Spleen (tissue), 11 donors: Measurements from ENCODE around the gene SOST. TPM values are rescaled to one million over a fixed set of nuclear protein-coding genes. Genes with fewer than 3 reads are reported as not detected.
A peak's percentile ranks its signal among the peaks of the same experiment; 100 is the strongest.

ENCODE experiments used
- DNase-seq: peaks from one replicate; pipeline ENCODE4 v3.0.0-alpha.2; 2020
- H3K27ac ChIP-seq, 8 donors: fragments of 200-600 bp; sonication (generic) in 7 of 8; 1 replicate in 4 of 8; 2 replicates in 4 of 8; pipeline versions ENCODE4 v1.5.0 to v1.8.0; 2016 to 2021; ENCODE audit warnings: inconsistent platforms in 4 of 8, mild to moderate bottlenecking in 4 of 8, moderate library complexity in 1 of 8
- H3K27me3 ChIP-seq, 7 donors: fragments of 200-600 bp; sonication (generic) in 6 of 7; replicated peaks in 1 of 7; 1 replicate in 4 of 7; 2 replicates in 3 of 7; pipeline versions ENCODE4 v1.5.0 to v1.8.0; 2016 to 2021; ENCODE audit warnings: inconsistent platforms in 3 of 7, mild to moderate bottlenecking in 1 of 7
- H3K36me3 ChIP-seq, 6 donors: fragments of 200-600 bp; sonication (generic) in 5 of 6; 1 replicate in 4 of 6; 2 replicates in 2 of 6; pipeline versions ENCODE4 v1.5.0 to v1.8.0; 2016 to 2021; ENCODE audit warnings: inconsistent platforms in 2 of 6
- H3K4me1 ChIP-seq, 6 donors: fragments of 200-600 bp; sonication (generic) in 5 of 6; 1 replicate in 3 of 6; 2 replicates in 3 of 6; pipeline versions ENCODE4 v1.5.0 to v1.8.0; 2016 to 2021; ENCODE audit warnings: inconsistent platforms in 3 of 6
- H3K4me3 ChIP-seq, 8 donors: fragments of 200-600 bp; sonication (generic) in 7 of 8; 1 replicate in 4 of 8; 2 replicates in 4 of 8; pipeline versions ENCODE4 v1.5.0 to v1.8.0; 2016 to 2021; ENCODE audit warnings: inconsistent platforms in 4 of 8, mild to moderate bottlenecking in 4 of 8, moderate library complexity in 2 of 8
- H3K9me3 ChIP-seq, 8 donors: fragments of 200-600 bp; sonication (generic) in 7 of 8; 1 replicate in 4 of 8; 2 replicates in 4 of 8; pipeline versions ENCODE4 v1.5.0 to v1.8.0; 2016 to 2021; ENCODE audit warnings: inconsistent platforms in 4 of 8
- CTCF ChIP-seq, 11 experiments: fragments of 200-600 bp in 7 of 11; fragments of 450-650 bp in 4 of 11; sonication (generic) in 4 of 11; IDR thresholded peaks in 8 of 11; conservative IDR thresholded peaks in 3 of 11; 1 replicate in 7 of 11; 2 replicates in 4 of 11; pipeline versions ENCODE4 v1.4.0 to v1.8.0; 2016 to 2021; ENCODE audit warnings: antibody characterized with exemption in 11 of 11, inconsistent platforms in 4 of 11, mild to moderate bottlenecking in 1 of 11
- POLR2A ChIP-seq, 3 donors: fragments of 450-650 bp; IDR thresholded peaks; one replicate each; pipeline ENCODE4 v1.5.1; 2017; ENCODE audit warnings: antibody characterized with exemption in 3 of 3, mild to moderate bottlenecking in 1 of 3
- POLR2AphosphoS5 ChIP-seq, 3 donors: sonication (generic); formaldehyde crosslinking; IDR thresholded peaks; one replicate each; pipeline ENCODE4 v1.5.1; 2017; ENCODE audit warnings: antibody characterized with exemption in 3 of 3
- WGBS, 5 donors: extraction: QIAGEN DNeasy Blood & Tissue Kit in 3 of 5; methylation state at CpG; one replicate each; pipeline versions ENCODE4 v1.1.5 to v1.1.7; 2013 to 2018; 5-methylcytosine and 5-hydroxymethylcytosine counted together
- intact Hi-C: fragments of 100-400 bp; cut with DNase I; formaldehyde crosslinking; loops from one replicate; pipeline ENCODE4 v1.15.0; 2023; ENCODE audit warnings: low total_unique reads
- polyA plus RNA-seq, 3 donors: library from polyadenylated mRNA; stranded (reverse); fragments of 200-250 nt; gene quantifications; one replicate each; pipeline ENCODE4 v1.2.1, GENCODE V29; 2013
- total RNA-seq, 7 donors: library from RNA; depleted of rRNA in 3 of 7; stranded (reverse); fragments of >200 nt in 3 of 7; fragmentation: NEBNext Ultra II Directional in 4 of 7; extraction: Animal tissue kit (Norgen Biotek cat#: 25700) in 4 of 7; gene quantifications; one replicate each; pipeline versions ENCODE4 v1.1.0 to v1.2.1, GENCODE V29; 2016 to 2021
- donor health status: healthy with polysubstance abuse.
- donor health status: DM: no; HTN: no; CAD: no; lungs with moderate emphysema.
- donor health status: DM: no; HTN: no; CAD: no.
- donor health status: Bipolar disorder and iron deficiency.
- donor health status: healthy.
- donor health status: DM: no; HTN: no; CAD: no.
- donor health status: DM: yes; HTN: yes; CAD: no.

SOST gene
- total and polyA plus RNA-seq, 10 donors: 0.04 TPM; not detected in 9

- H3K27ac ChIP-seq: no peak overlapping the region
Observed at GRCh38 chr17:43750153-43750552, 8.4 kb downstream of the SOST start.

DNA sequence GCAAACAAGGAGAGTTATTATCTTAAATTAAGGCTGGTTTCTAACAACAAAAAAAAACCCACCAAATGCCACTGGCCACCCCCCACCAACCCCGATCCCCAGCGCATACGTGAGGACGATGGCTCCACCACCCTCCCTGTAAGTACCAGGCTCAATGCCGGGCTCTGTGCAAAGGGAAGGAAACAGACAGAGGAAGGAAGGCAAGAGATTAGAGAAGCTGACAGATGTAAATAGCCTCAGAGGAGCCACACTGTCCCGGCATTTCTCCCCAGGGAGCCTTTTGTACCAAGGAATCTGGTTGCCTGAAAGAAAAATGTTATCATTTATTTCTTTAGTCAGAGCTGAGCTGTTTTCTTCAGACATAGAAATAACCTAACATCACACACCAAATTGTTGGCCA, 13.1 kb downstream of the SOST start:
- Histone ChIP-seq H3K9me3 (peaks cover 0 to 4% (median 0%) of the 10 kb centered on the region in 8 donors), H3K27me3 (peaks cover 0 to 58% (median 0%) of the 10 kb centered on the region in 7 donors), H3K4me3 (no peak overlapping the region), H3K36me3 (no peaks in the 10 kb centered on the region), H3K27ac (peak overlapping the region in 3 of 8 donors; percentile 22 to 48 (median 36)), H3K4me1 (peaks cover 2 to 32% (median 18%) of the 10 kb centered on the region in 6 donors)
- no peak for TF ChIP-seq POLR2A (IDR thresholded peaks at IDR 0.05)
- TF ChIP-seq CTCF (IDR thresholded peaks at IDR 0.05 in 8 of 11, conservative IDR thresholded peaks at IDR 0.05 in 3 of 11): no peak
- no peak for TF ChIP-seq POLR2AphosphoS5 (IDR thresholded peaks at IDR 0.05)
- no peak for DNase-seq
- 1 to 8% (median 3%) methylated on average over 6 of the region's 6 CpGs for WGBS, 5 donors
- intact Hi-C loops: no loop called here

More at GRCh38 chr17:43750153-43750552, 8.4 kb downstream of the SOST start:
- Histone ChIP-seq H3K36me3 (no peaks in the 10 kb centered on the region), H3K9me3 (no peaks in the 10 kb centered on the region), H3K27me3 (peaks cover 0 to 48% (median 6%) of the 10 kb centered on the region in 7 donors), H3K4me1 (peaks cover 6 to 42% (median 25%) of the 10 kb centered on the region in 6 donors), H3K4me3 (no peak overlapping the region)
- no peak for DNase-seq
- intact Hi-C loops: no loop called here
- WGBS, 5 donors: 57 to 79% (median 70%) methylated on average over 5 of the region's 5 CpGs
- TF ChIP-seq POLR2A (IDR thresholded peaks at IDR 0.05): no peak
- TF ChIP-seq CTCF (IDR thresholded peaks at IDR 0.05 in 8 of 11, conservative IDR thresholded peaks at IDR 0.05 in 3 of 11): no peak
- no peak for TF ChIP-seq POLR2AphosphoS5 (IDR thresholded peaks at IDR 0.05)

GRCh38 chr17:43741636-43742035, 17.0 kb downstream of the SOST start:
- Histone ChIP-seq H3K36me3 (no peaks in the 10 kb centered on the region), H3K4me1 (peaks cover 2 to 23% (median 16%) of the 10 kb centered on the region in 6 donors), H3K9me3 (peaks cover 0 to 4% (median 0%) of the 10 kb centered on the region in 8 donors), H3K4me3 (no peak overlapping the region), H3K27ac (no peak overlapping the region), H3K27me3 (peaks cover 0 to 40% (median 0%) of the 10 kb centered on the region in 7 donors)
- intact Hi-C loops: no loop called here
- no peak for TF ChIP-seq POLR2A (IDR thresholded peaks at IDR 0.05)
- TF ChIP-seq POLR2AphosphoS5 (IDR thresholded peaks at IDR 0.05): no peak
- no peak for TF ChIP-seq CTCF (IDR thresholded peaks at IDR 0.05 in 8 of 11, conservative IDR thresholded peaks at IDR 0.05 in 3 of 11)
- 75 to 92% (median 80%) methylated on average over 5 of the region's 5 CpGs for WGBS, 5 donors
- no peak for DNase-seq

- Histone ChIP-seq H3K4me3 (no peak overlapping the region), H3K27me3 (peaks cover 0 to 32% (median 0%) of the 10 kb centered on the region in 7 donors), H3K36me3 (no peaks in the 10 kb centered on the region), H3K4me1 (peaks cover 0 to 13% (median 8%) of the 10 kb centered on the region in 6 donors), H3K27ac (no peak overlapping the region), H3K9me3 (peaks cover 0 to 4% (median 0%) of the 10 kb centered on the region in 8 donors)
- DNase-seq: no peak
- TF ChIP-seq CTCF (IDR thresholded peaks at IDR 0.05 in 8 of 11, conservative IDR thresholded peaks at IDR 0.05 in 3 of 11): no peak
- no peak for TF ChIP-seq POLR2AphosphoS5 (IDR thresholded peaks at IDR 0.05)
- no peak for TF ChIP-seq POLR2A (IDR thresholded peaks at IDR 0.05)
- 81 to 96% (median 85%) methylated on average over 4 of the region's 4 CpGs for WGBS, 5 donors
- intact Hi-C loops: no loop called here
Observed at GRCh38 chr17:43740541-43740940, 18.1 kb downstream of the SOST start.
